PC-9 (cell line): ENCODE data around the gene NPHP4.

Experiments
- EZH2 ChIP-seq: fragments of 200-600 bp; sonication (generic); IDR thresholded peaks from 2 replicates; pipeline ENCODE4 v1.8.0; 2017; ENCODE audit warnings: antibody characterized with exemption, low read depth
- TF ChIP-seq, protein P1 (sequence below): fragments of 200-600 bp; sonication (generic); conservative IDR thresholded peaks from 2 replicates; pipeline ENCODE4 v1.6.1; 2017; ENCODE audit warnings: mixed run types, antibody characterized with exemption, mild to moderate bottlenecking, moderate library complexity

DNA sequence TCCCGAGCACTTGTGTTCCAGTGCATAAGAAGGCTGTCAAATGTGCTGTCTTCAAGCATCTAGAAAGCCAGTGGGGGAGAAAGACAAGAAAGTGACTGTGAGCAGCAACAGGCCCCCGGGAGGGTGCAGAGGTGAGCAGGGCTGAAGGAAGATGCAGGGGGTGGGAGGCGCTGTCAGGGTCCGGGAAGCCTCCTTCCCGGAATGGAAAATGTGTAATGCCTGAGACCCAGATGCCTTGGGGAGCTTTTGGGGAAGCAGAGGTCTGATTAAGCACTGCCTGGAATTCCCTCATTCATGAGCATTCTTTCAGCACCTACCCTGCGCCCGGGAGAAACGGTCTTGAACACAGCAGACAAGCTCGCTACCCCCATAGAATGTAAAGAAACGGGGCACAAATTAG is 1.3 kb downstream of the NPHP4 start:
- TF ChIP-seq, protein P1, sequence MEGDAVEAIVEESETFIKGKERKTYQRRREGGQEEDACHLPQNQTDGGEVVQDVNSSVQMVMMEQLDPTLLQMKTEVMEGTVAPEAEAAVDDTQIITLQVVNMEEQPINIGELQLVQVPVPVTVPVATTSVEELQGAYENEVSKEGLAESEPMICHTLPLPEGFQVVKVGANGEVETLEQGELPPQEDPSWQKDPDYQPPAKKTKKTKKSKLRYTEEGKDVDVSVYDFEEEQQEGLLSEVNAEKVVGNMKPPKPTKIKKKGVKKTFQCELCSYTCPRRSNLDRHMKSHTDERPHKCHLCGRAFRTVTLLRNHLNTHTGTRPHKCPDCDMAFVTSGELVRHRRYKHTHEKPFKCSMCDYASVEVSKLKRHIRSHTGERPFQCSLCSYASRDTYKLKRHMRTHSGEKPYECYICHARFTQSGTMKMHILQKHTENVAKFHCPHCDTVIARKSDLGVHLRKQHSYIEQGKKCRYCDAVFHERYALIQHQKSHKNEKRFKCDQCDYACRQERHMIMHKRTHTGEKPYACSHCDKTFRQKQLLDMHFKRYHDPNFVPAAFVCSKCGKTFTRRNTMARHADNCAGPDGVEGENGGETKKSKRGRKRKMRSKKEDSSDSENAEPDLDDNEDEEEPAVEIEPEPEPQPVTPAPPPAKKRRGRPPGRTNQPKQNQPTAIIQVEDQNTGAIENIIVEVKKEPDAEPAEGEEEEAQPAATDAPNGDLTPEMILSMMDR: no peak
- no peak for TF ChIP-seq EZH2
